Right ventricle myocardium superior (tissue), 1 donor: ENCODE data around the gene CDY2A. TPM values are rescaled to one million over a fixed set of nuclear protein-coding genes. Genes with fewer than 3 reads are reported as not detected.
"Not testable (repeated sequence)": the region's sequence is repeated elsewhere in the genome, so short reads cannot be mapped to it uniquely, and the experiment has no call there.

Source experiments
- ATAC-seq: fragments of 200-7000 bp; cut with Tn5 transposase; one replicate; pipeline ENCODE4 v1.9.1; 2020; ENCODE audit warnings: mild to moderate bottlenecking; ENCODE audit not compliant: poor library complexity
- DNase-seq: peaks from one replicate; pipeline ENCODE4 v3.0.0-alpha.2; 2020
- intact Hi-C: fragments of 100-400 bp; cut with DNase I; formaldehyde crosslinking; loops from one replicate; pipeline ENCODE4 v1.11.2; 2022
- long read RNA-seq: library from polyadenylated mRNA; unstranded; transcript quantifications from one replicate; pipeline ENCODE4 v2.0.0, GENCODE V29; 2021
- total RNA-seq: library from RNA; stranded (reverse); fragmentation: NEBNext Ultra II Directional; extraction: Animal tissue kit (Norgen Biotek cat#: 25700); gene quantifications from one replicate; pipeline ENCODE4 v1.2.1, GENCODE V29; 2021
- donor health status: DM: no; HTN: yes; CAD: no; lungs with severe emphysema.

The CDY2A gene, protein sequence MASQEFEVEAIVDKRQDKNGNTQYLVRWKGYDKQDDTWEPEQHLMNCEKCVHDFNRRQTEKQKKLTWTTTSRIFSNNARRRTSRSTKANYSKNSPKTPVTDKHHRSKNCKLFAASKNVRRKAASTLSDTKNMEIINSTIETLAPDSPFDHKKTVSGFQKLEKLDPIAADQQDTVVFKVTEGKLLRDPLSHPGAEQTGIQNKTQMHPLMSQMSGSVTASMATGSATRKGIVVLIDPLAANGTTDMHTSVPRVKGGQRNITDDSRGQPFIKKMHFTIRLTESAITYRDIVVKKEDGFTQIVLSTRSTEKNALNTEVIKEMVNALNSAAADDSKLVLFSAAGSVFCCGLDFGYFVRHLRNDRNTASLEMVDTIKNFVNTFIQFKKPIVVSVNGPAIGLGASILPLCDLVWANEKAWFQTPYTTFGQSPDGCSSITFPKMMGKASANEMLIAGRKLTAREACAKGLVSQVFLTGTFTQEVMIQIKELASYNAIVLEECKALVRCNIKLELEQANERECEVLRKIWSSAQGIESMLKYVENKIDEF
- not detected for total RNA-seq
- long read RNA-seq = 0 reads

GRCh38 chrY:18025487-18025886 is at the start of gene CDY2A:
Gene CDY2A (plus strand): TSS chrY:18025787. CDS start chrY:18026115, 328 bp downstream.
- intact Hi-C loops, DNase-seq, ATAC-seq: not testable (repeated sequence)

DNA sequence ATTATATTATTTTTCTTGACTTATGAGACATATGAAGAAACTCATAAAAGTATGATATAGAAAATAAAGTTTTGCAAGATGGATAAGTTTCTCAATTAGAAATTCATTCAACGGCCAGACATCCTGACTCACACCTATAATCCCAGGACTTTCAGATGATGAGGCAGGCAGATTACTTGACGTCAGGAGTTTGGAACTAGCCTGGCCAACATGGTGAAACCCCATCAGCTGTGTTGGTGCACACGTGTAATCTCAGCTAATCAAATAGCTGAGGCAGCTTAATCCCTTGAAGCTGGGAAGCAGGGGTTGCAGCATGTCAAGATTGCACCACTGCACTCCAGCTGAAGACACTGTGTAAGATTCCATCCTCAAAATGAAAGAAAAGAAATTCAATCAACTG is 28.0 kb upstream of the CDY2A start:
- intact Hi-C loops, ATAC-seq, DNase-seq: not testable (repeated sequence)

GRCh38 chrY:17998266-17998665 is 27.3 kb upstream of the CDY2A start:
- intact Hi-C loops, ATAC-seq: not testable (repeated sequence)

DNA sequence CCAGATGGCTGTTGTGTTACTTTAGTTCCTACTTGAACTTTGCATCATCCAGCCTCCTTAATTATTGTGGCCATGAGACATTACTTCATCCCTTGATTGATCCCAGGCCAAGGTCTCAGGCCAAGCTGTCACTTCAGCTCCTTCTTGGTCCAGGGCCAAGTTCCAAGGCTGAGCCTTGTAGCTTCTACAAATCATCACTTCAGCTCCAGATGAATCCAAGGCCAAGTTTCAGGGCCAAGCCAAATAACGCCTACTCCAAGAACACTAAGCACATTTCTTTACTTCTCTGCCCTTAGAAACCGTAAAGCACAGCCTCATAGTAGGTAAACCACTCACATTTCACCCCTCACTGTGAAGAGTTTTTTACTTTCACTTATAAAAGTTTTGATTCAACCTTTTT is 1.7 kb upstream of the CDY2A start:
- intact Hi-C loops, DNase-seq: not testable (repeated sequence)
- peak; percentile 59 for ATAC-seq

More at GRCh38 chrY:17998266-17998665, 27.3 kb upstream of the CDY2A start:
- DNase-seq = not testable (repeated sequence)

DNA sequence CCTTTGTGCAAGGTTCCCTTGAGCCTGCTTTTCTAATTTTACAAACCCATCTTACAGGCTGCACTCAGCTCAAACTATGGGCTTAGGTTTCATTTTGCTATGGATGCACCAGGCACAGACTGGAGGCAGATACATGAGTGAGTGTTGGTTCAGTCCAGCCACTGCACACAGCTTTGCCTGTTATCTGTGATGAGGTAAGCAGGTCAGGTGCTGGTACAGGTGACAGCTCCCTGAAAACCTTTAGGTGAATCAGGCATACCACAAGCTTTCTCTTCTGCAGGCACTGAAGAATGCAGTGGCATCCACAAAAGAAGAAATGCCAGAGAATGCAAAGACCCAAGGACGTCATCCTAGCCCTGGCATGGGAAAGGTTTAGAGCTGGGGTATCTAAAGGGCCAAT is 3.3 kb downstream of the CDY2A start:
- intact Hi-C loops, ATAC-seq, DNase-seq: not testable (repeated sequence)

GRCh38 chrY:18030178-18030577 is 4.6 kb downstream of the CDY2A start:
- DNase-seq, ATAC-seq, intact Hi-C loops: not testable (repeated sequence)

GRCh38 chrY:18034100-18034814 is 8.7 kb downstream of the CDY2A start:
- intact Hi-C loops, DNase-seq: not testable (repeated sequence)
- ATAC-seq = peak; percentile 91

GRCh38 chrY:18034864-18035263 is 9.3 kb downstream of the CDY2A start:
- DNase-seq, intact Hi-C loops: not testable (repeated sequence)
- ATAC-seq = peak; percentile 48

DNA sequence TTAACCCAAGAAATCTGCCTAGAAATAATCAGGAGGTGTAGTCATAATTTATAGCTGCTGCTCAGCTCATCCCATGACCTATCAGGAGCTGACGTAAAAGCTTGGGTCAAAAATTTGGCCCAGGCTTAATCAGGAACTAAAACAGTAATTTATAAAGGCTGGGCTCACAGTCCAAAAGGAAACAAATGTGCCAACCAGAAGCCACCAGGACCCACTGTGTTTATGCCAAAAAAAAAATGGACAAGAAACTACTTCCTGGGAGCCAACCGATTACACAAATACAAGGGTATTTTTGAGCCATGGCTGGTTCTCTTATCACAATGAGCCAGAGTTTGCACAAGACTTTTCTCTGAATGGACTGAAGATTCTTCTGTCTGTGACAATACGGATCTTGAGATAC is 19.4 kb downstream of the CDY2A start:
- ATAC-seq, DNase-seq, intact Hi-C loops: not testable (repeated sequence)

GRCh38 chrY:18048149-18049040 is 22.8 kb downstream of the CDY2A start:
- DNase-seq, intact Hi-C loops, ATAC-seq: not testable (repeated sequence)

- DNase-seq, ATAC-seq, intact Hi-C loops: not testable (repeated sequence)
Measured at GRCh38 chrY:18049061-18049460, 23.5 kb downstream of the CDY2A start.

DNA sequence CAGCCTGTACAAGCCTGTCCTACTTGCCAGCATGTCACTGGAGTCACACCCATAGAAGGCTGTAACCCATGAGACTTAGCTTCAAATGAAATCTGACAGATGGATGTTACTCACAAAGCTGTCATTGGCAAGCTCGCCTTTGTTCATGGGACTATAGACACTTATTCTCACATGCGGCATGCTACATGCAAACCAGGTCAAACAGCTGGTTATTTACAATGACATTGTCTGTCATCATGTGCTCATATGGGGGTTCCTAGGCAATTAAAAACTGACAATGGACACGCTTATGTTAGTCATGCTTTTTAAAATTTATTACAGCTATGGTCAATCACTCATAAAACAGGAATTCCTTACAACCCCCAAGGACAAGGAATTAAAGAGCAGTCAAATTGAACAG is 30.9 kb downstream of the CDY2A start:
- ATAC-seq, intact Hi-C loops, DNase-seq: not testable (repeated sequence)

DNA sequence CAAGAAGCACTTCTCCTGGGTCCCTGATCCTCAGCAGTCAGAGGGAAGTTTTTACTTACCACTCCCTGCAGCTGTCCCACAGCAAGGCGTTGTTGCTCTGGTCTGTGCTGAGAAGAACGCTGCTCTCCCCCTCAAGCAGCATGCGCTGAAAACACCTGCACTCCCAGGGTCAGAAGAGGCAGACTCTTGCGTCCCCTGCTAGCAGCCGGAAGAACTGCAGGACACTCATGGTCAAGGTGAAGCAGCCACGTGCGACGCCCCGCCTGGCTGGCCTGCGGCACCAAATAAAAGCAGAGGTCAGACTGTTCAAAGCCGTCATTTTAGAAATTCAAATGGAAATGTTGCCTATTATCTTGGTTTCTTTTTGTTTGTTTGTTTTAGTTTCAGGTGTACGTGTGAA is 47.9 kb downstream of the CDY2A start:
- intact Hi-C loops, ATAC-seq, DNase-seq: not testable (repeated sequence)

Other genes starting within 250 kb of the CDY2A start
- not detected for gene CDY2B, start 145.6 kb upstream of the CDY2A start, total RNA-seq